Stimulated activated CD4-positive, alpha-beta T cell treated with anti-CD3 and anti-CD28 coated beads, Interleukin-4, amount 100 ng/mL, for 48 hours (primary cell): ENCODE data around the gene GOLPH3L.
"Not testable (repeated sequence)": the region's sequence is repeated elsewhere in the genome, so short reads cannot be mapped to it uniquely, and the experiment has no call there.

Experiments used
- DNase-seq, 2 donors: peaks; one replicate each; pipeline ENCODE4 v3.0.0-alpha.2; 2020; ENCODE audit warnings: low read depth in 2 of 2

Gene GOLPH3L

GRCh38 chr1:150657064-150657463 is 39.9 kb downstream of the GOLPH3L start:
- DNase-seq, result not testable (repeated sequence)

DNA sequence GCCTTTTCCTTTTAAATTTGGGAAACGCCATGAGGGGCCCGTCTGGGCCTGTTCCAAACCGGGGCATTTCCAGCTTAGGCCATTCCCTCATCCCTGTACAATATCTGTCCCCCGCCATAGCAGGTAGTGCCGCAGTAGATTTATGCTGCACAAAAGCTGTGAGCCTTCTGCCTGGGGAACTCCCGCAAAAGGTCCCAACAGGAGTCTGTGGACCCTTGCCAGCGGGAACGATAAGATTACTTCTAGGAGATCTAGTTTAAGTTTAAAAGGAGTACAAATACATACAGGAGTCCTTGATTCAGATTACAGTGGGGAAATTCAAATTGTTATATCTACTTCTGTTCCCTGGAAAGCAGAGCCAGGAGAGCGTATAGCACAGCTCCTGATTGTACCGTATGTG is 42.3 kb downstream of the GOLPH3L start:
- not testable (repeated sequence) for DNase-seq

- no peak for DNase-seq
Observed at GRCh38 chr1:150650193-150650592, 46.8 kb downstream of the GOLPH3L start.

DNA sequence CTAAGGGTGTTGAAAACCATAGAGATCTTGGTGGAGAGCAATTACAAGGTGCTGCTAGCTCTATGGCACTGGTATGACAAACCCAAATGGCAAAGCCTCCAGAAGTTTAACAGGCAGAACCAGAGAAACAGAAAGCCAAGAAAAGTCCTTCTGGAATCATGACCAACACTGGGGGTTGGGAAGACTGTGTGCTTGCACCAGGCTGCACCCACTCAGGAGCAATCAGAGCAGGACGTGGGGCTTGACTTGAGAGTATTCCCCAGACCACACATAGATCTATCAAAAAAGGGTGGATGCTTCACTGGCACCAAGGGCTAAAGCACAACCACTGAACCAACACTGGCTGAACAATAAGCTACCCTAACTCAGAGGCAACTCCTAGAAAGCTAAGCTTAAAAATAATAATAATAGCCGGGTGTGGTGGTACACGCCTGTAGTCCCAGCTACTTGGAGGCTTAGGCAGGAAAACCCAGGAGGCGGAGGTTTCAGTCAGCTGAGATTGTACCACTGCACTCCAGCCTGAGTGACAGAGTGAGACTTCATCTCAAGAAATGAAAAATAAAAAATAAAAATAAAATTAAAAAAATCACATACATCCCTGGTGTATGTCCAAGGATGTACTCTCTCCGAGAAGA is 47.4 kb downstream of the GOLPH3L start:
- no peak for DNase-seq

- no peak for DNase-seq
Observed at GRCh38 chr1:150642296-150642695, 54.7 kb downstream of the GOLPH3L start.

- DNase-seq, result not testable (repeated sequence)
Observed at GRCh38 chr1:150641126-150641815, 55.7 kb downstream of the GOLPH3L start.

- DNase-seq, result not testable (repeated sequence)
Observed at GRCh38 chr1:150638430-150638829, 58.5 kb downstream of the GOLPH3L start.

GRCh38 chr1:150634839-150635622 is 61.9 kb downstream of the GOLPH3L start:
- DNase-seq, result not testable (repeated sequence)

- peak; percentile 86 to 93 for DNase-seq
Observed at GRCh38 chr1:150629115-150629928, 67.6 kb downstream of the GOLPH3L start, which contains the start of gene ENSA. Gene ENSA, minus strand, starts transcription at chr1:150629612. Its CDS starts 142 bp downstream, at chr1:150629470.

DNA sequence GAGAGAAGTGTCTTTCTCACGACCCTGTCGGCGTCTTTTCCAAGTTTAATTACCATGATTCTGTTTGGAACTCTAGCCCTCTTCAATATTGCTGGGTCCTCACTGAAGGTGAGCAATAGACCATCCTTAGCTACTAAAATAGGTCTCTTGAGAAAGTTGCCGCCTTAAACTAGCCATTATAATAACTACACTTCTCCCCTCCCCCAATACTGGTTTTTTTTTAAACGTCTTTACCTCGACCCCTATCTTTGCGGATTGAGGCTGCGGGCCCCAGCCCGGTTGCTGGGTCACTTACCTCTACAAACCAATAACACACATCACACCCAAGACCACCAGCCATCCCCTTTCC is 68.2 kb downstream of the GOLPH3L start:
- DNase-seq, result no peak

- no peak for DNase-seq
Observed at GRCh38 chr1:150627826-150628410, 69.0 kb downstream of the GOLPH3L start.

DNA sequence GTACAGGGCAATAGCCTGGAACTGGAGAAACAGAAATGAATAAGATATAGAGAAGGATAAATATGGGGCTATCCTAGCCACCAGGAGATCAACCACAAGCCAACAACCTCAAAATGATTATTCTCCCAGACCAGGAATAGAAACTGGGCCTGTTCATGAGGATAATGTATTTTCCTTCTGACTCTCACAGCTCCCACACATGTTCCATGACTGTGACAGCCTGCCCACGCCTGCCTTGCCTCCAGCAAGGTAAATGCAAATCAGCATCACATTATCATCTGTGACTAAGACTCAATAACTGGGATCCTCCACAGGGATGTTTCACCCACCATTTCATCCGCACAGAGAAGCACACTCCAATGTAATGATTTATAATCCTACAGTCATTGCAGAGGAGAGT is 70.8 kb downstream of the GOLPH3L start:
- DNase-seq, result peak; percentile 27 to 57

DNA sequence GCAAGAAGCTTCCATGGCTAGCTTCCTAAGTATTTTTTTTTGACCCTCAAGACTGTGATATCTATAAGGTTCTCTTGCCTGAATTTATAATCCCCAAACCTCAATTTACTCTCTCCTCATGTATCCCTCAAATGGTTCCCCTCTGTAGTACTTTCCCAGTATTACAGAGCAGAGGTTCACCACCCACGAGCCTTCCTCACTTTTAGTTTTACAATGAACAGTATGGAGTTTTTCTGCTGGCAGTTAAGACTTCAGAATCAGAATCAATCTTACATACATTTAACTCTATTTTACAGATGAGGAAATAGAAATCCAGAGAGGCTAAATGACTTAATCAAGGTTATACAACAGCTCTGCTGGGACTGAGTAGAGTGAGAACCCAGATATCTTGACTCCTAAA is 72.4 kb downstream of the GOLPH3L start:
- DNase-seq, result not testable (repeated sequence)

- not testable (repeated sequence) for DNase-seq
Observed at GRCh38 chr1:150624134-150624533, 72.8 kb downstream of the GOLPH3L start.

DNA sequence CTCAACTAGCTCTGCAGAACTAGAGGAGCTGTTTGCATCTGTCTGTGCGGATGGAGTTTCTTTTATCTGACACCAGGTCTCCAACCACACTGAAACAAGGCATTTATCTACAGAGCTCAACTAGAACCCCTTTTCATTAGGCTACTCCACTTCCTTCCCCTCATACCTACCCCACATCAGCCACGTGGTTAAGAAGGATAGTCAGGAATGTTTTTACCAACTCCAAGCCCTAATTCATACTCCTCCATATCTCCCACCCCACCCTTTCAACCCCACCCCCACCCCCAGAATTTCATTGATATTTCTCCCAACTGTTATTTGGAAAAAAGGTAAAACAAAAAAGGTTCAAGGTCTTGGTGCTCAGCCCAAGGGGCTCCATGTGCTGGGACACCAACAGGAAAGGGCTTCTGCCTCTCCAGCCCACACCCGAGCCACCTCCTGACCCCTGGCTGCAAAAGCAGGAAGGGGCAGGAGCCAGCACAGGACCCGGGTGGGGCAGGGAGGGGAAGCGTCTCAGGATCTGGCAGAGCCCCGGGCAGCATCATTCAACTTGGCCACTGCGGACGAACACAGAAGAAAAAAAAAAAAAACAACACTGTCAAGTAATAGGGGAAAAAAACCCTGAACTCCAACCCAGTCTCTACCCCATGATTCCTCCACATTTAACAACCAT is 74.5 kb downstream of the GOLPH3L start:
- DNase-seq, result no peak

GRCh38 chr1:150621497-150622302 is 75.3 kb downstream of the GOLPH3L start:
- peak in 1 of 2 donors; percentile 31 for DNase-seq

DNA sequence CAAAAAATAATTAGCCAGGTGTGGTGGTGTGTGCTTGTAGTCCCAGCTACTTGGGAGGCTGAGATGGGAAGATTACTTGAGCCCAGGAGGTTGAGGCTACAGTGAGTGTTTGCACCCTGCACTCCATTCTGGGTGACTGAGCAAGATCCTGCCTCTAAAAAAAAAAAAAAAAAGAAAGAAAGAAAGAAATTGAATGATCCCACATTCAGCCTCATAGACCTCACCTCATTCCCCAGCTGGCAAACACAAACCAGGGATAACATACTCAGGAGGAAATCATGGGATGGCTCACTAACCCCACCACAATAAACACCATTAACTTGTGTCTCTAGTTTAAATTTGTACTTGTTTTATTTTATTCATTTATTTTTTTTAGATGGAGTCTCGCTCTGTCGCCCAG is 76.0 kb downstream of the GOLPH3L start:
- DNase-seq, result no peak

DNA sequence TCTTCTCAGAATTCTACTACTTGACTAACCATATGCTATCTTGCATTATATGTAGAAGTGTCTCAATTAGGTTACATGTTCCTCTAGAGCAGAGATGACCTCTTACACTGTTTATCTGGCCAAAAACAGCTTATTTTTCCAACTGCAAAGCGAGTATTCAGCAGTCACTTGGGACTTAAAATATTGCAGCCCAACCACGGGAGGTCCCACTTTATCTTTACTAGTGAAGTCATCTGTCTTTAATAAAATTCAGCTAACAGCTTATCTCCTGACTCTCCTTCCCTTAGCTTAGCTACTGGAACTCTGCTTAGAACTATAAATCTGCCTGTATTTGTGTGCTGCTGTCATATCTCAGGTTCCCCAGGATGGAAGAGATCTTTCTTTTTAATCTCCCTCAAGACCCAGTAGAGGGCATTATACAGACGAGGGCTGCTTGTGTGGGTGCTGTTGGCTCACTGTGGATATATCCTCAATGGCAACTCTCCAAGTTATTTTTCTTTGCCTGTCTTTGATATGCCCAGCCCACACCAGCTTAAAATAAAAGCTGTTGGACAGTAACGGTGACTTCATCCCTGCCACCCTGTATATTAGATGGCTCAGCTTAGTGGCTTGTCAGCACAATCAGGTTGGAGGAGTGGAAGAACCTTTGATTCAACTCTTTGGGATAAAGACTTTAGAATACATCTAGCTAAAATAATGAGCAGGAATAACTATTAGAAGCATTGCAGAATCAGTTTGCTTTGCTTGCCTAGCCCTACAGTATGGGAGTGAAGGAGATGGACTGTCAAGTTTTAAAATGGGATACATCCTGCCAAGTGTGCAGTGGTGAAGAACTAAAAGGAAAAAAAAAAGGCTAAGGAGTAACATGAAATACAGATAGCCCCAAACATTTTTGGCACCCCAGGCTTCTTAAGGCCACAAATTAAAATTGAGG is 77.1 kb downstream of the GOLPH3L start:
- no peak for DNase-seq
